Measurements from ENCODE around the gene ATP5PO. TPM values are rescaled to one million over a fixed set of nuclear protein-coding genes. Genes with fewer than 3 reads are reported as not detected.

ATP5PO gene
- total RNA-seq, 1 donor from 2014 or later, result 139 TPM

Other genes with a start within 250 kb of the ATP5PO start
- gene MRPS6, start 157.8 kb upstream of the ATP5PO start, total RNA-seq, result 28.3 TPM
- gene SLC5A3, start 157.8 kb upstream of the ATP5PO start, total RNA-seq, result 48.7 TPM

Data from temporal lobe (tissue), 1 donor.